ENCODE data around the gene OR2G2. TPM values are rescaled to one million over a fixed set of nuclear protein-coding genes. Genes with fewer than 3 reads are reported as not detected.

The OR2G2 gene
- total RNA-seq, 2 donors from 2014 or later: not detected

- TF ChIP-seq POLR2A (IDR thresholded peaks at IDR 0.05) (no peak), CTCF (IDR thresholded peaks at IDR 0.05) (no peak)
- Histone ChIP-seq H3K9me3 (no peaks in the 10 kb centered on the region), H3K27me3 (no peaks in the 10 kb centered on the region), H3K4me1 (no peaks in the 10 kb centered on the region), H3K27ac (no peak overlapping the region), H3K4me3 (no peak overlapping the region), H3K36me3 (replicated peaks in 1 of 2; ENCODE audit: insufficient read depth in 1 of 2, low read depth in 2 of 2) (no peaks in the 10 kb centered on the region)
- 57 to 60% methylated on average over 10 of the region's 10 CpGs for WGBS, 2 donors
- no peak for DNase-seq
- intact Hi-C loops (cut with DNase I): no loop called here
- ATAC-seq: no peak
Observed at GRCh38 chr1:247561711-247562110, 26.4 kb upstream of the OR2G2 start.

DNA sequence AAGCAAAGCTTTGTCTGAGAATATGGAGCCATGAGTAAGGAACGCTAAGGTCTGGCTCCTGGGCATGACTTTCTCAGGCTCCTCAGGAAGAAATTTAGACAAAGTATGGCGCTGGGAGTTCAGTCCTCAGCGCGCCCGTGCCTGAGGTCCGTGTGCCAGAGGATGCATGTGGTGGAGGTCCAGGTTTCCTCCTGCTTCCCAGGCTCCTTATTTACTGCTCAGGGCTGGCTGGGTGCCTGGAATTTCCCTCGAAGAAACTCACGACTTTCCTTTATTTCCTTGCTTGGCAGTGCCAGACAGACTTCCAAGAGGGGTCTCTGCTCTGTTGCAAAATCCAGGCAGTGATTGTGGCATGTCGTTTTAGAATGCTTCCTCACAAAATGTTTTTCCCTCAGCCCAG, 26.0 kb upstream of the OR2G2 start:
- Histone ChIP-seq H3K36me3 (replicated peaks in 1 of 2; ENCODE audit: insufficient read depth in 1 of 2, low read depth in 2 of 2) (no peaks in the 10 kb centered on the region), H3K4me3 (no peak overlapping the region), H3K9me3 (no peaks in the 10 kb centered on the region), H3K27ac (no peak overlapping the region), H3K27me3 (no peaks in the 10 kb centered on the region), H3K4me1 (no peaks in the 10 kb centered on the region)
- 39 to 58% methylated on average over 8 to 9 of the region's 9 CpGs for WGBS, 2 donors
- intact Hi-C loops (cut with DNase I): no loop called here
- ATAC-seq (no peak), DNase-seq (no peak)
- TF ChIP-seq POLR2A (IDR thresholded peaks at IDR 0.05) (no peak), CTCF (IDR thresholded peaks at IDR 0.05) (no peak)

- DNase-seq (no peak), ATAC-seq (no peak)
- Histone ChIP-seq H3K9me3 (no peaks in the 10 kb centered on the region), H3K4me3 (no peak overlapping the region), H3K4me1 (no peaks in the 10 kb centered on the region), H3K36me3 (replicated peaks in 1 of 2; ENCODE audit: insufficient read depth in 1 of 2, low read depth in 2 of 2) (no peaks in the 10 kb centered on the region), H3K27ac (no peak overlapping the region), H3K27me3 (no peaks in the 10 kb centered on the region)
- intact Hi-C loops (cut with DNase I): no loop called here
- TF ChIP-seq CTCF (IDR thresholded peaks at IDR 0.05) (no peak), POLR2A (IDR thresholded peaks at IDR 0.05) (no peak)
- WGBS, 2 donors: 36% methylated on average over 1 of the region's 1 CpG
Observed at GRCh38 chr1:247574236-247574635, 13.9 kb upstream of the OR2G2 start.

GRCh38 chr1:247574664-247575063, 13.5 kb upstream of the OR2G2 start:
- no peak overlapping the region for H3K4me3 ChIP-seq
- H3K36me3 ChIP-seq (replicated peaks in 1 of 2; ENCODE audit: insufficient read depth in 1 of 2, low read depth in 2 of 2): no peaks in the 10 kb centered on the region
- no peaks in the 10 kb centered on the region for H3K27me3 ChIP-seq
- TF ChIP-seq CTCF (IDR thresholded peaks at IDR 0.05): no peak
- no peak for TF ChIP-seq POLR2A (IDR thresholded peaks at IDR 0.05)
- no peaks in the 10 kb centered on the region for H3K4me1 ChIP-seq
- H3K9me3 ChIP-seq: no peaks in the 10 kb centered on the region
- no peak for DNase-seq
- intact Hi-C loops (cut with DNase I): no loop called here
- no peak overlapping the region for H3K27ac ChIP-seq
- ATAC-seq: no peak

DNA sequence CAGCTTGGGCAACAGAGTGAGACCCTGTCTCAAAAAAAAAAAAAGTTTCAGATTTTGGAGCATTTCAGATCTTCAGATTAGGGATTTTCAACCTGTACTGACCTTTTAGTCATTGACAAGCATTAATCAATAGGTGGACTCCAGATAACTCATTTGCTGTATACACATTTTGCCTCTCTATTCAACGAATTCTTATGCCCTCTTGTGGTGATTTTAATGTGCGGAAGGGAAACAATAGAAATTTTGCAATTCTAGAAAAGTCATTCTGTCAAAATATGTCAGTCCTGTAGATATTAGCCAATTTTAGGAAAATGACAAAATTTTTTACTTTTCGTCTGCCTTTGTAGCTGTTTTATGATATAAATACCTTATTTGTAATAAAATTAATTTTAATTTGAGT, 11.6 kb upstream of the OR2G2 start:
- Histone ChIP-seq H3K27me3 (no peaks in the 10 kb centered on the region), H3K4me3 (no peak overlapping the region), H3K36me3 (replicated peaks in 1 of 2; ENCODE audit: insufficient read depth in 1 of 2, low read depth in 2 of 2) (no peaks in the 10 kb centered on the region), H3K9me3 (no peaks in the 10 kb centered on the region), H3K27ac (no peak overlapping the region), H3K4me1 (no peaks in the 10 kb centered on the region)
- DNase-seq (no peak), ATAC-seq (no peak)
- intact Hi-C loops (cut with DNase I): no loop called here
- TF ChIP-seq CTCF (IDR thresholded peaks at IDR 0.05): peak in 4 of 7 experiments; percentile 12 to 37 (median 28)
- TF ChIP-seq POLR2A (IDR thresholded peaks at IDR 0.05): no peak
- WGBS, 2 donors: 18 to 23% methylated on average over 3 of the region's 3 CpGs
